GM18907 (cell line): ENCODE results near the gene FAM8A1.
"Not testable (repeated sequence)": the region's sequence is repeated elsewhere in the genome, so short reads cannot be mapped to it uniquely, and the experiment has no call there.

ENCODE experiments used
- ATAC-seq: cut with Tn5 transposase; IDR thresholded peaks from one replicate; pipeline ENCODE4 v1.9.1; 2021; ENCODE audit warnings: mild to moderate bottlenecking, moderate library complexity; ENCODE audit not compliant: unreplicated experiment

FAM8A1 gene, protein sequence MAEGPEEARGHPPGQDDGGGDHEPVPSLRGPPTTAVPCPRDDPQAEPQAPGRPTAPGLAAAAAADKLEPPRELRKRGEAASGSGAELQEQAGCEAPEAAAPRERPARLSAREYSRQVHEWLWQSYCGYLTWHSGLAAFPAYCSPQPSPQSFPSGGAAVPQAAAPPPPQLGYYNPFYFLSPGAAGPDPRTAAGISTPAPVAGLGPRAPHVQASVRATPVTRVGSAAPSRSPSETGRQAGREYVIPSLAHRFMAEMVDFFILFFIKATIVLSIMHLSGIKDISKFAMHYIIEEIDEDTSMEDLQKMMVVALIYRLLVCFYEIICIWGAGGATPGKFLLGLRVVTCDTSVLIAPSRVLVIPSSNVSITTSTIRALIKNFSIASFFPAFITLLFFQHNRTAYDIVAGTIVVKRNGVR

DNA sequence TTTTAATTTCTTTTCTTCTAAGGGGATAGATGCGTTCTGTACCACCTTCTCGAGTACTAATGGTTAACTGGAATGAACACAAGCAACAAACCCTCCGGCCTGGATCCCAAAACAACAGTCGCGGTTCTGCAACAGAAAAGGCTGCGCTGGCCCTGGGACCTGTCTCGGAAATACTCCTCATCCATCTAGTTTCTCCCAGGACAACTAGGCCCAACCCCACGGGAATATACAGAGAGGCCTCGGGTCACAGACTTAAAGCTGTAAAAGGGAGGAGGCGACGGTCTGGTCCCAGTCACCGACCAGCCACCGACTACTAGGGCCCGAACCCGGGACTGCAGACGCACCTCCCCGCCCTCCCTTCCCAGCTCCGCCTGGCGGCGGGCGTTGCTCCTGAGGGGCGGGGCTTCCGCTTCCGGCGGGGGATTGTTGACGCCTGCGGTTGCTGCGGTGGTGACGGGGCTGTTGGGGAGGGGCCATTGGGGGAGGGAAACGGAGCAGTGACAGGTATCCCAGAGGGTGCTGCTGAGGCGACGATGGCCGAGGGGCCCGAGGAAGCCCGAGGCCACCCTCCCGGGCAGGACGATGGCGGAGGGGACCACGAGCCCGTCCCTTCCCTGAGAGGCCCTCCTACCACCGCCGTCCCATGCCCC, at the start of gene FAM8A1:
FAM8A1 (plus strand) TSS at position 426 of the 650 bp plus-strand sequence; CDS start at position 534, 108 bp downstream.
- peak; percentile 90 for ATAC-seq

DNA sequence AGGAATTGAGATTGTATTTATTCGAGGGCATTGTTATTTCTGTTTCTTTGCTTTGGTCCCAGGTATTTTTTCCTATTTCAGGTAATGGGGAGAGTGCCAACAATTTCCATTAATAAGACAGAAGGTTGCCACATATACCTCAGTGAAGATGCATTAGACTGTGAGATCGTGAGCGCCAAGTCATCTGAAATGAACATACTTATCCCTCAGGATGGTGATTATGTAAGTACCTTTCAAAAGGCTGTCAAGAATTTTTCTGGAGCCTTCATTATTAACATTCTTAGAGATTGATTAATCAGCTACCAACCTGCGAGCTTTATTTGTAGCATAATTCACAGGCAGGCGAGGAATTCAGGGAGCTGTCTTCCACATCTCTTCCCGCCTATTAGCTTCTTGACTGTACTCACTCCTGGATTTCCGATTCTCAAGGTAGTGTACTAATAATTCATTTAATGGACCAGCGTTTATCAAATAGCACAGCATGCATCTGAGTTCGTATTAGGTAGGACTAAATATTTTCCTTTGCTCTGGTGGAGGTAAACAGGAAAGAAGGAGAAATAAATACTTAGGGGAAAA, 48.6 kb upstream of the FAM8A1 start:
- no peak for ATAC-seq

DNA sequence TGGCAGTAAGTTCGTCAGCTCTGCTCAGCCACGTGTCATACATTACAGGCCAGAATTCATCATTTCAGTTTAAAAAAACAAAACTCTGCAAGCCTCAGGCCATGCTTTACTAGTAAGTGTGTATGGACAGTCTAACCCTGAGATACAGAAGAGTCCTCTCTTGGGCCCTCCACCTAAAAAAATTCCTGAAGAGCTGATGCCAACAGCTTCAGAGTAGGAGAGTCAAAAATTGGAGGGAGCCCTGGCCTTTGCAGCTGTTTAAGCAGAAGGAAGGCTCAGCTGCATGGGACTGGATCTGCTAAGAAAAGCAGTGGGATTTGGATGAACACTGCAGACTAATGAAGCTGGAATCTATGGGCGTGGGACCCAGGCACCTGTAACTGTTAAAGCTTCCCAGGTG, 47.2 kb upstream of the FAM8A1 start:
- ATAC-seq, result no peak

DNA sequence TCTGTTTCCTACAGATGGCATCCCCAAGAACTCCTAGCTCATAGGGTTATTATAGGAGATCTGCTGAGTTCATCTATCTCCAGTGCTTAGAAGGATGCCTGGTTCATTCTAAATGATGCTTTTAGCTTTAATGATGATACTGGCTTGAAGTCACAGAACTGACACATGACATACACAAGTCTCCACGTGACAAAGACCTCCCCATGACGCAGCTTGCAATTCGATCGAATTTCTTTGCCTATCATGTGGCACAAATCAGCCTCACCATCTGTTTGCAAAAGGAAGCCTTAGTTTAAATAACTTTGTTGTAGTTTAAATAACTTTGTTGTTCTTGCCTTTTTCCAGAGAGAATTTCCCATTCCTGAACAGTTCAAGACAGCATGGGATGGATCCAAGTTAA, 44.1 kb upstream of the FAM8A1 start:
- no peak for ATAC-seq

DNA sequence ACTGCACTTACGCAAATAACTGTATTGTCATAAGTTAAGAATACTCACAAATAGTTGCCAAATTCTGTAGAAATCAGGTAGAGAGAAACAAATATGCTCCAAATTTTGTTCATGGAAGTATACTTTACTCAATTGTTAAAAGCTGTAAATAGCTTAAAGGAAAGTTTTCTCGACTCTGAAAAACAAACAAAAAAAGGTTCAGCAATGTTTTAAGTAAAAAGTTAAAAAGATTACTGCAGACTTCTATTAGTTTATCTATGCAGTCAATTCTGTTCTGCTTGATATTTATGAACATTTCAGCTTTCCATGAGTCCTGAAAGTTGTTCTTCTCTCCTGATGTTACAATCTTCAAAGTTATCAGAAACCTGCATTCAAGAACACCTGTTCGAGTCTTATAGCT, 37.5 kb upstream of the FAM8A1 start:
- ATAC-seq, result no peak

DNA sequence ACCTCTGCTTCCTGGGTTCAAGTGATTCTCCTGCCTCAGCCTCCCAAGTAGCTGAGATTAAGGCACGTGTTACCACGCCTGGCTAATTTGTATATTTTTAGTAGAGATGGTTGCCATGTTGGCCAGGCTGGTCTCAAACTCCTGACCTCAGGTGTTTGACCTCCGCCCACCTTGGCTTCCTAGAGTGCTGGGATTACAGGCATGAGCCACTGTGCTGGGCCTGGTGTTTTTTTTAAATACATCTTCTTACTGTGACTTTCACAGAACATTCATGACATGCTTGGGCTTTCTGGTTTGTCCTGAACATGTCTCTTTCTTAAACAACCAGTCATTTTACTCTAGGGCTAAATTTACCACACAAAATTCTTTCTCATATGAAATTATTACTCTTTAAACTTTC, 34.7 kb upstream of the FAM8A1 start:
- no peak for ATAC-seq

DNA sequence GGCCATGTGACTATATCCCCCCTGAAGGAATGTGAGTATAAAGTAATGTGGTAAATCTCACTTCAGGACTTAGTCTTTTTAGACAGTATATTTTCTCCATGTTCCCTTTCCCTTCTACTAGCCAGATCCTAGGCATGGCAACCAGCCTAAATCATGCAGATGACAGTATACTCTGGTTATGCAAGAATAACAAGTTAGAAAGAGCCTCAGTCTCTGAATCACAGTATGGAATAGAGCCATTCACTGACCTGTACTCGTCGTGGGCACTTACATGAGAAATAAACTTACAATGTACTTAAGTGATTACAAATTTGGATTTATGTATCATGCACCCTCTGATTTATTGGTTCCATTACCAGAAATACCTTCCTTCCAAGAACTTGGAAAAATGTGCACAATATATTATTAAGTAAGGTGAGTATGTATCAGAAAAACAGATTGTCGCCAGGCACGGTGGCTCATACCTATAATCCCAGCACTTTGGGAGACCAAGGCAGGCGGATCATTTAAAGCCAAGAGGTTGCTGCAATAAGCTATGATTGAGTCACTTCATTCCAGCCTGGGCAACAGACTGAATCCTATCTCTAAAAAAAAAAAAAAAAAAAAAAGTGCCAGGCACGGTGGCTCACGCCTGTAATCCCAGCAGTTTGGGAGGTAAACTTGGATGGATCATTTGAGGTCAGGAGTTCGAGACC, 25.1 kb upstream of the FAM8A1 start:
- no peak for ATAC-seq

DNA sequence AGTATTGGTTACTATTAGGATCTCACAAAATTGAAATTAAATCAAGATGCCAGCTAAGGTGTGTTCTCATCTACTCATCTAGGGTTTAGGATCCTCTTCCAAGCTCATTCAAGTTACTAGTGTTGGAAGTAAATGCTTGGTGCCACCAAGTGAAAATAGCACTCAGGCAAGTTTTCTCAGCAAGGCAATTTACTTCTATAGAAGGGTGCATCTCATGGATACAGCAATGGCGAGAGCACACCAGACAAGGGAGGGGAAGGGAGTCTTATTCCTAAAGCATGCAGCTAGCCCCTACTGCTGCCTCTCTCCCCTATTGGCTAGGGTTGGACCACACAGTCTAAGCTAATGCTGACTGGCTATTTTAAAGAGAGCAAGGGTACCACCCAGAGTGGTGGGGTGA, 23.0 kb upstream of the FAM8A1 start:
- no peak for ATAC-seq

DNA sequence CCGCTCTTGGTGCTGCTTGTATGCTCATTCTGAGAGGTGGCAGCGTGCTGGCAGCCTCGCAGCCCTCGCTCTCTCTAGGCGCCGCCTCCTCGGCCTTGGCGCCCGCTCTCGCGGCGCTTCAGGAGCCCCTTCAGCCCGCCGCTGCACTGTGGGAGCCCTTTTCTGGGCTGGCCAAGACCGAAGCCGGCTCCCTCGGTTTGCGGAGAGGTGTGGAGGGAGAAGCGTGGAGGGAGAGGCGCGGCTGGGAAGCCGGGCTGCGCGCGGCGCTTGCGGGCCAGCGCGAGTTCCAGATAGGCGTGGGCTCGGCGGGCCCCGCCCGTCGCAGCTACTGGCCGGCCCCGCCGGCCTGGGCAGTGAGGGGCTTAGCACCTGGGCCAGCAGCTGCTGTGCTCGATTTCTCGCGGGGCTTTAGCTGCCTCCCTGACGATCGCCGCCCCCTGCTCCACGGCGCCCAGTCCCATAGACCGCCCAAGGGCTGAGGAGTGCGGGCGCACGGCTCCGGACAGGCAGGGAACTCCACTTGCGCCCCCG, 19.5 kb upstream of the FAM8A1 start:
- ATAC-seq, result no peak

DNA sequence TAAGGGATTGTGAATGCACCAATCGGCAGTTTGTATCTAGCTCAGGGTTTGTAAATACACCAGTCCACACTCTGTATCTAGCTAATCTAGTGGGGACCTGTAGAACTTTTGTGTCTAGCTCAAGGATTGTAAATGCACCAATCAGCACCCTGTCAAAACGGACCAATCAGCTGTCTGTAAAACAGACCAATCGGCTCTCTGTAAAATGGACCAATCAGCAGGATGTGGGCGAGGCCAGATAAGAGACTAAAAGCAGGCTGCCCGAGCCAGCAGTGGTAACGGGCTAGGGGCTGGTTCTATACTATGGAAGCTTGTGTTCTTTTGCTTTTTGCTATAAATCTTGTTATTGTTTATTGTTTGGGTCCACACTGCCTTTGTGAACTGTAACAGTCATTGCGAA, 18.8 kb upstream of the FAM8A1 start:
- ATAC-seq, result not testable (repeated sequence)

DNA sequence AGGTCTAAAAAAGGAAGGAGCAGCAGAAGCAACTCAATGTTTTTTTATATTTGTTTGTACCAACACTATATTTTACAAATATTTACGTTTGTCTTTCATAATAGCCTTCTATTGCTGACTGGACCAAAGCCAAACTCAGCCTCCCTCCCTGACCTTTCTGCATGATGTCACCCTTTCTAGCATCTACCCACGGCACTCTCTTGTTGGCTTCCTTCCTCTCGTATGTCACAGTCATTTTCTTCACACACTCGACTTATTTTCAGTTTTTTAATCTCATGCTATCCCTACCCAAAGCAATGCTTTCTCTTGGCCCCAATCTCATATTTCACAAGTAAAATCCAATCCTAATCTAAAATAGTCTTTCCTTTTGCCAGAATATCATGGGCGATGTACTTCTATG, 16.3 kb upstream of the FAM8A1 start:
- ATAC-seq, result no peak

DNA sequence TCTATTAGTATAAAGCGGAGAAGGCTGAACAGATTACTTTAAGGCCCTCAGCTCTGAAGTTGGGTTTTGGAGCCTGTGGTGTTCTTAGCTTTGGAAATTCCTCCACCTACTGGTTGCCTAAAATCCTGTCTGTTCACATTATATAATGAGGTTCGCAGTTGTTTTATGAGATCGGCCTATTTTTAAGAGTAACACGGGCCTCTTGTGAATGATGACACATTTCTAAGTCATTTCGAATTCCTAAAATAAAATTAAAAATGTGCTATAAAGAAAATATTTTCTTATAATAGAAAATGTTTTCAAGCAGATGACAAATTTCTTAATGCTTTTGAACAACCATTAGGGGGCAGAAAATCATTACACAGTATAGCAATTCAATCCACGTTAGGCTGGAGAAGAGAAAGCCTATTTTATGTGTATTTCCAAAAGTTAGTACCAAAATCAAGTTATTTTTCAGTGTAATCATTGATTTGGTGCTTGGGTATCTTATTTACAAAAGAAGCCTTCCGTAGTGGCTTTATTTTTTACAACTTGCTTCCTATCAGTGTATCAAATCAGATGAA, 15.8 kb upstream of the FAM8A1 start:
- peak; percentile 55 for ATAC-seq

DNA sequence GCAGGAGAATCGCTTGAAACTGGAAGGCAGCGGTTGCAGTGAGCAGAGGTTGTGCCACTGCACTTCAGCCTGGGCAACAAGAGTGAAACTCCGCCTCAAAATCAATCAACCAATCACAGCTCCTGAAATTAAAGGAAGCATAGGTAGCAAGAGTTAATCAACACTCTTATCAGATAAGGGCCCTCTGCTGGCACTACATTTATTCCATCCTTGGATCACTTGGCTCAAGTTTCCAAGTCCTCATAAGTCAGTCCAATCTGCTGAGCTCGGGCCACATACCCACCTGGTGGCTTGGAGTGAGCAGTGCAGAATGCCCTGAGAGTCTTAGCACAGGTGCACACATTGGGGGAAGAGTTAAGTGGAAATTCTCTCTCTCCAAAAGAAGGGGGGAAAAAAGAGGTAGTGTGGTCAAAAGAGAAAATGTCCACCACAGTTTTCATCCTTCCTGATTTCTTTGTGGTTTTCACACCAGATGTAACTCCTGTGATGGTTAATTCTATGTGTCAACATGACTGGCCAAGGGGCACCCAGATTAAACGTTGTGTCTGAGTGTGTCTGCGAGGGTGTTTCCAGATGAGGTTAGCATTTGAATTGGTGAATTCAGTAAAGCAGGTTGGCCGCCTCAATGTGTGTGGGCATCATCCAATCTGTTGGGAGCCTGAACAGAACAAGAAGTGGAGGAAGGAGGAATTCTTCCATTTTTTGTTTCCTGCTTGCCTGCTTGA, 14.2 kb upstream of the FAM8A1 start:
- ATAC-seq, result no peak

DNA sequence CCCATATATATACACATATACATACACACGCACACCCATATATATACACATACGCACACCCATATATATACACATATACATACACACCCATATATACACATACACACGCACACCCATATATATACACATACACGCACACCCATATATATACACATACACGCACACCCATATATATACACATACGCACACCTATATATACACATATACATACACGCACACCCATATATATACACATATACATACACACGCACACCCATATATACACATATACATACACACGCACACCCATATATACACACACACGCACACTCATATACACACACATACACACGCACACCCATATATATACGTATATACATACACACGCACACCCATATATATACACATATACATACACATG, 13.5 kb upstream of the FAM8A1 start:
- not testable (repeated sequence) for ATAC-seq

DNA sequence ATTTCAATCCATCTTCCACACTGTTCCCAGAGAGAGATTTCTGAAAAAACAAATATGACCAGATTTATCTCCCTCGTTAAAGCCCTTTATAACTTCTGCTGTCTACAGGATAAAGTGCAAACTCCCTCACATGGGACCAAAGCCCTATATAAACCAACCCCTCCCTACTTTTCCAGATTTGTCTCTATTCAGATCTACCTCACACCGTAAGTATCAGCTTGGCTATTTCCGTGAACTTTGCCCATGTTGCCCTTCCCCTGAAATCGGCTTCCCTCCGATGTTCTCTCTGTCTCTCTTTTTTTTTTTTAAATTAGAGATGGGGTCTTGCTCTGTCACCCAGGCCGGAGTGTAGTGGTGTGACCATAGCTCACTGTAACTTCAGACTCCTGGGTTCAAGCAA, 12.1 kb upstream of the FAM8A1 start:
- no peak for ATAC-seq

DNA sequence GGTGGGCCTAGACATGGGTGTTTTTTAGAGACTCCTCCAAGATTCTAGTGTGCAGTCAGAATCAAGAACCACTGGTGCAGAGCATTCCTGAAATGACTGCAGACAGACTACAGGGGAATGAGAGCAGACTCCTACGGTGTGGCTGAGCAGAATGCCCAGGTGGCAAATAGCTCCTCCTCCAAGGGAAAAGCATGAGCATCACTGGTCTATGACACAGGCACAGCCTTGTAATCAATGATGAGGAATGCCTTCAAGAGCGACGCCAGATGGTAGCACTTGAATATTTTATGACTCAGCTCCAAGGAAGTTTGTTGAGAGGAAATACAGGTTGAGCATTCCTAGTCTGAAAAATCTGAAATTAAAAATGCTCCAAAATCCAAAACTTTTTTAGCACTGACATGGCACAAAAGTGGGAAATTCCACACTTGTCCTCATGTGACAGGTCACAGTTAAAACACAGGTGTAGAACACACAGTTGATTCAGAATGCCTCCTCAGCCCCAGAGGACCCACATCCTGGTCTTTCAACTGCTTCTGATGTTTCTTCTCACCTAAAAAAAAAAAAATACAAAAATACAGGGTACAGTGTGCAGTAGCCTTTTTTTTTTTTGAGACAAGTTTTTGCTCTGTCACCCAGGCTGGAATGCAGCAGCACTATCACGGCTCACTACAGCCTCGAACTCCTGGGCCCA, 10.6 kb upstream of the FAM8A1 start:
- ATAC-seq, result no peak

DNA sequence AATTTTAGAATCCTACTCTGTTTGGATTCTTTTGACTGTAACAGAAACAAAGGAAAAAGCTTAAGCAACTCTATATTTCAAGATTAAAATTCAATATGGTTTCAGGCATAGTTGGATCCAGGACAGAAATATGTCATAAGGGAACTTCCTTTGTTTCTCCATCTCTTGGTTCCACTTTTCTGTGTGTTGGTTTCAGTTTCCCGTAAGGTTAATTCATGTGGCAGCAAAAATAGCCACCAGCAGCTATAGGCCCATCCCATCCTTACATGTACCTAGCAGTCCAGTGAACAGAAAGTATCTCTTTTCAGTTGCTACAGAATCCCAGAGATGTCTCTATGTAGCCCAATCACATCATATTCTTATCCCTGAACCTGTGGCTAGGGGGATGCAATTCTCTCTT, 8.8 kb upstream of the FAM8A1 start:
- no peak for ATAC-seq

DNA sequence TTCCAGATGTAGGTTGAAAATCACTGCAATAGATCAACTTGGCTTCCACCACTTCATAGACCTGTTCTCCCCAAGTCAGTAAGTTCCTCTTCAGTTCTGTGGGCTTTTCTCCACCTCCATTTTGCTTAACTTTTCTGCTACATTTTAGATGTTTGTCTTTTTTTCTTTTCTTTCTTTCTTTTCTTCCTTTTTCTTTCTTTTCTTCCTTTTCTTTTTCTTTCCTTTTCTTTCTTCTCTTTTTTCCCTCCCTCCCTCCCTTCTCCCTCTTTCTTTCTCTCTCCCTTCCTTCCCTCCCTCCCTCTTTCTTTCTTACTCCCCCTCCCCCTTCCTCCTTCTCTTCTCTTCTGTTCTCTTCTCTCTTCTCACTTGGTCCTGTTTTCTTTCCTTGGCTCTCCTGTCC, 6.9 kb upstream of the FAM8A1 start:
- ATAC-seq, result no peak

DNA sequence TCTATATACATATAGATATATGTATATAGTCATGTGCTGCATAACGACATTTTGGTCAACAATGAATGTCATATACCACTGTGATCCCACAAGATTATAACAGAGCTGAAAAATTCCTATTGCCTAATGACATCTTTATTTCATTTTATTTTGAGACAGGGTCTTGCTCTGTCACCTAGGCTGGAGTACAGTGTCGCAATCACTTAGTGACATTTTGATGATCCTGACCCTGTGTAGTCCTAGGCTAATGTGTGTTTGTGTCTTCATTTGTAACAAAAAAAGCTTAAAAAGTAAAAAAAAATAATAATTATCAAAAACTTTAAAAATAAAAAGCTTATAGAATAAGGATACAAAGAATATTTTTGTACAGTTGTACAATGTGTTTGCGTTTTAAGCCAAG, 4.0 kb upstream of the FAM8A1 start:
- no peak for ATAC-seq
